BLaER1 (cell line): ENCODE measurements around the gene IRX2.

Experiments
- H3K27ac ChIP-seq: shearing (Covaris generic); formaldehyde crosslinking; 2 replicates; pipeline ENCODE4 v1.8.1; 2022
- H3K27me3 ChIP-seq: shearing (Covaris generic); formaldehyde crosslinking; 2 replicates; pipeline ENCODE4 v1.8.1; 2022
- H3K36me3 ChIP-seq: shearing (Covaris generic); formaldehyde crosslinking; 2 replicates; pipeline ENCODE4 v1.8.1; 2022
- H3K4me1 ChIP-seq: shearing (Covaris generic); formaldehyde crosslinking; 2 replicates; pipeline ENCODE4 v1.8.1; 2022
- H3K4me2 ChIP-seq: shearing (Covaris generic); formaldehyde crosslinking; 2 replicates; pipeline ENCODE4 v1.8.1; 2022
- H3K4me3 ChIP-seq: shearing (Covaris generic); formaldehyde crosslinking; 2 replicates; pipeline ENCODE4 v1.8.1; 2022
- H3K9ac ChIP-seq: shearing (Covaris generic); formaldehyde crosslinking; 2 replicates; pipeline ENCODE4 v1.8.1; 2022
- H3K9me3 ChIP-seq: shearing (Covaris generic); formaldehyde crosslinking; 2 replicates; pipeline ENCODE4 v1.8.1; 2022
- H4K20me1 ChIP-seq: shearing (Covaris generic); formaldehyde crosslinking; 2 replicates; pipeline ENCODE4 v1.8.1; 2022
- Cebpa-rat ChIP-seq: shearing (Covaris generic); IDR thresholded peaks from 2 replicates; pipeline ENCODE4 v1.8.1; 2022

IRX2 gene

DNA sequence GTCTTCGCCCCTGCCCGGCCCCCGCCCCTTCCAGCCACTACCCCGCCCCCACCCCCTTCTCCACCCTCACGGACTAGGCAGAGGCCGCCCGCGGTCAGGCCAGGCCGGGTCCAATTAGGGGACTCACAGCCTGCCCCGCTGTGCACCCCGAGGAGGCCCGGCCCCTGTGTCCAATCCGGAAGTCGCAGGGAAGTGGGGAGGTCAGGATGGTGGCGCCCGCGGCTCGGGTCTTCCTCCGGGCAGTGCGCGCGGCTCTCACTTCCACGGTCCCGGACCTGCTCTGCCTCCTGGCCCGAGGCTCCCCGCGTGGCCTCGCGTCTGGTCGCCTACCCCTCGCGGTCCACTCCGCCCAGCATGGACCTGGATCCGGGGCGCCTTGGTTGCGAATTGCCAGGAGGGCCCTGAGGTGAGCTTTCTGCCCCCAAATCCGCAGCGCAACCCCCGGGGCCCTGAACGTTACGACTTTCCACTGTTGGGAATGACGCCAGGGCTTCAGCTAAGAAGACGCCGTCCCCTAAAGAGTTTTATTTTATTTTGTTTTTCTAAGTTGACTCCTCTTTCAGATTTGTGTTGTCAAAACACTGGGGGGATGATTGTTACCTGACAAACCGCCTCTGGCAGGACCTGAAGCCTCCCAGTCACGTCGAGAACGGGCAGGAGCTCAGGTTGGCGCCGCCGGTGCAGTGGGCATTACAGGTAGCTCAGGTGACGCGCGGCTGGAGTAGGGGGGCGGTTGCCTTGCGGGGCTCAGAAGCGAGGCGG lies 763 bp upstream of the IRX2 start:
- Histone ChIP-seq H3K27me3 (no peaks in the 10 kb centered on the region), H3K27ac (peak overlapping the region; percentile 88), H3K4me2 (peak overlapping the region; percentile 95), H3K9me3 (peaks cover 41% of the 10 kb centered on the region), H3K4me3 (peak overlapping the region; percentile 75), H3K9ac (peak overlapping the region; percentile 85), H3K36me3 (peaks cover 49% of the 10 kb centered on the region), H4K20me1 (peaks cover 41% of the 10 kb centered on the region), H3K4me1 (peaks cover 44% of the 10 kb centered on the region)
- TF ChIP-seq Cebpa-rat = no peak

DNA sequence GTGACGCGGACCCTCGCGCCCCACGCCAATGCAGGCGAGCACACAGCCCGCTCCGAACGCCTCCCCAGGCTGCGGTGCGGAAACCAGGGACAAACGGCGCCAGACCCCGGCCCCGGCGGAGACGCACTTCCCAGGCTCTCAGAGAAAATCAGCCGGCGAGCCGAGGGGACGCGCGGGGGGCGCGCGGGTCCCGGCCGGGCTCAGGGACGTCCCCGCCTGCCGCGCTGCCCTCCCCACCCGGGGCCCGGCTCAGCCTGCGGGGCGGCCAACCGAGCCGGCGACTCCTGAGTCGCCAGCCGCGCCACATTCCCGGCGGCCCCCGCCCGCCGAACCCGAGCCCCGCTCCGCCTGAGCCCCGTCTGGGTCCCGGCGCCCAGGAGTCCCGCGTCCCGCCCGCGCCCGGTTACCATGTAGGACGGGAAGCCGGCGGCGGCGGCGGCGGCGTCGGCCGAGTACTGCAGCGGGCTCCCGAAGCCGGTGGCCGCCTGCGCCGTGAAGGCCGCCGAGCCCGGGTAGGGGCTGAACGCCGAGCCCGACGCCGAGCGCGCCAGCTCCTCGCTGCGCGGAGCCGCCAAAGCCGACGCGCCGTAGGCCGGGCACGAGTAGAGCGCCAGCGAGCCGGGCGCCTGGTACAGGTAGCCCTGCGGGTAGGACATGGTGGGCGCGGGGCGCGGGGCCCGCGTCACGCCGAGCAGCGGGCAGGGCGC lies 566 bp downstream of the IRX2 start:
- no peak for TF ChIP-seq Cebpa-rat
- Histone ChIP-seq H3K27me3 (no peaks in the 10 kb centered on the region), H3K36me3 (peaks cover 49% of the 10 kb centered on the region), H3K9ac (peak overlapping the region; percentile 91), H3K4me3 (peak overlapping the region; percentile 75), H3K27ac (peak overlapping the region; percentile 92), H3K9me3 (peaks cover 31% of the 10 kb centered on the region), H3K4me2 (peak overlapping the region; percentile 83; the same call in 1 of the 2 replicates), H3K4me1 (peaks cover 43% of the 10 kb centered on the region), H4K20me1 (peaks cover 55% of the 10 kb centered on the region)

DNA sequence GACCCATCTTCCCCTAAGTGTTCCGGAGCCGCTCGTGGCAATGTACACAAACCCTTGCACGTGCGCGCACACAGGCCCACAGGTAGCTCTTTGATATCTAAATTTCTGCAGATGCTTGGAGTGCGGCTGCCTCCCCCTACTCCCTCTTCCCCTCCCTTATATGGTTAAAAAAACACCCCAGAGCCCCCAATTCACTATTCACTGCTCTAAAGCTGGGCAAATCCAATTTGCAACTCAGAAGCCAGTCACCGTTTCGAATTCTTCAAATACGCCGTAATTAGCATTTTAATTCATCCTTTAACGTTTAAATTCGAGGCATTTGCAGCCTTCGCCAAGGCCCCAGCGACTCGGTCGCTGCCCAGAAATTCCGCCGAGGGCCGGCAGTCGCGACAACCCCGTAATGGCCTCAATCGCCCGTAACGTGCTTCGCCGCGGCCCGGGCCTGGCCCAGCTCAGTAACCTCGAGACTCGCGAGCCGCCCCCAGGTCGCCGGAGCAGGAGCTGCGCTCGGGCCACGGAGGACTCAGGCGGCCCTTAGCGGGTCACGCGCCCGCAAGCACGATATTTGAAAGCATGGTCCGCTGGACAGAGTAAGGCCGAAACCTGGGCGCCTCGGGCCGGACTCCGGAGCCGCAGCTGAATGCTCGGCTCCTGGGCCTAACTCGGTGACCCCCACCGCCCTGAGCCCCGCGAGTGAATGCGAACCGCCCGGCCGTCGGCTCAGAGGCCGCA lies 1.3 kb downstream of the IRX2 start:
- peak overlapping the region; percentile 92 for H3K27ac ChIP-seq
- H3K9ac ChIP-seq = peak overlapping the region; percentile 91
- H3K36me3 ChIP-seq = peaks cover 56% of the 10 kb centered on the region
- TF ChIP-seq Cebpa-rat = no peak
- H3K27me3 ChIP-seq = no peaks in the 10 kb centered on the region
- peak overlapping the region; percentile 83 for H3K4me2 ChIP-seq
- H3K9me3 ChIP-seq = peaks cover 31% of the 10 kb centered on the region
- peaks cover 62% of the 10 kb centered on the region for H4K20me1 ChIP-seq
- peaks cover 43% of the 10 kb centered on the region for H3K4me1 ChIP-seq
- peak overlapping the region; percentile 75 for H3K4me3 ChIP-seq

DNA sequence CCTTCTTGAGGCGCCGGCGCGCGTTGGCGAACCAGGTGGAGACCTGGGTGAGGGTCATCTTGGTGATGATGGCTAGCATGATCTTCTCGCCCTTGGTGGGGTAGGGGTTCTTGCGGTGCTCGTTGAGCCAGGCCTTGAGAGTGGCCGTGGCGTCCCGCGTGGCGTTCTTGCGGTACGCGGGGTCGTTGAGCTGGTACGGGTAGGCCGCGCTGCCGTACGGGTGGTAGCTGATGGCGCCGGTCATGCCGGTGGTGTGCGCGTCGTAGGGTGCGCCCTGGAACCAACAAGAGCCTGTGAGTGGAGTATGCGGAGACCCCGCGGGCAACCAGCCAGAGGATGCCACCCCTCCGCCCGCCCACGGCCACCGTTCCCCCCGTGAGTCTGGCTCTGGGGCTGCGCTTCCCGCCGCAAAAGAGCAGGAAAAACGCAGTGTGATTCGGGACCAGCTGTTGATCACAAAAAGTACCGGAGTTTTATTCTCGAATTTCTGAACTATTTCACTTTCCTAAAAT lies 1.9 kb downstream of the IRX2 start:
- Histone ChIP-seq H3K27ac (peak overlapping the region; percentile 92), H3K9me3 (peaks cover 31% of the 10 kb centered on the region), H3K36me3 (peaks cover 61% of the 10 kb centered on the region), H3K4me2 (peak overlapping the region; percentile 83), H4K20me1 (peaks cover 68% of the 10 kb centered on the region), H3K4me1 (peaks cover 43% of the 10 kb centered on the region), H3K4me3 (peak overlapping the region; percentile 75), H3K27me3 (no peaks in the 10 kb centered on the region), H3K9ac (peak overlapping the region; percentile 91)
- no peak for TF ChIP-seq Cebpa-rat

DNA sequence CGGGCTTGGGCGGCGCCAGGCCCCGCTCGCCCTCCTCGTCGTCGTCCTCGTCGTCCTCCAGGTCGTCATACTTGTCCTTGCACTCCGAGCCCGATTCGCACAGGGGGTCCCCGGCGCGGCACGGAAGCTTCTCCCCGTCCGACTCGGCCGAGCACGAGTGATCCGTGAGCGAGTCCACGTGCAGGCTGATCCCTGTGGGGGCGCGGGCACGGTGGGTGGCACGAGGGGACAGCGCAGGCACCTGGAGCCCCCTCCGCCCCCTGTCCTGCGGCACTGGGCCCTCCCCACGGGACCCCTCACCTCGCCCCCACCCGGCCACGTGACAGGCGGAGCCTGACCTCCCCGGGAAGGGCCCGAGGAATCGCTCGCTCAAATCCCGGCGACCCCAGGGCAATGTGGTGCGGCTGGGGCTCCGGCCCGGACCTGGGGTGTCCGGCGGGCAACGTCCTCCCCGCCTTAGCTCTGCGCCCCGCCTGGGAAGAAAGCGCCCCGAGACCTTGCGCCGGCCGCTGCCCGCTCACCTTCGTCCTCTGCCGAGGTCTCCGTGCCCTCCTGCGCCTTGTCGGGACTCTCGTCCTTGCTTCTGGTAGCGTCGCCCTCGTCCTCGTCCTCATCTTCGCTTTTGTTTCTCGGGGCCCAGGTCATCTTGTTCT lies 2.5 kb downstream of the IRX2 start:
- Histone ChIP-seq H3K9ac (peak overlapping the region; percentile 91), H3K27ac (peak overlapping the region; percentile 92), H3K4me1 (peaks cover 44% of the 10 kb centered on the region), H3K9me3 (peaks cover 31% of the 10 kb centered on the region), H3K4me2 (peak overlapping the region; percentile 83), H3K36me3 (peaks cover 67% of the 10 kb centered on the region), H3K4me3 (peak overlapping the region; percentile 75), H4K20me1 (peaks cover 74% of the 10 kb centered on the region), H3K27me3 (0 out of 2 replicates have a peak, but pooled peaks cover 5% of the 10 kb centered on the region)
- TF ChIP-seq Cebpa-rat = no peak

DNA sequence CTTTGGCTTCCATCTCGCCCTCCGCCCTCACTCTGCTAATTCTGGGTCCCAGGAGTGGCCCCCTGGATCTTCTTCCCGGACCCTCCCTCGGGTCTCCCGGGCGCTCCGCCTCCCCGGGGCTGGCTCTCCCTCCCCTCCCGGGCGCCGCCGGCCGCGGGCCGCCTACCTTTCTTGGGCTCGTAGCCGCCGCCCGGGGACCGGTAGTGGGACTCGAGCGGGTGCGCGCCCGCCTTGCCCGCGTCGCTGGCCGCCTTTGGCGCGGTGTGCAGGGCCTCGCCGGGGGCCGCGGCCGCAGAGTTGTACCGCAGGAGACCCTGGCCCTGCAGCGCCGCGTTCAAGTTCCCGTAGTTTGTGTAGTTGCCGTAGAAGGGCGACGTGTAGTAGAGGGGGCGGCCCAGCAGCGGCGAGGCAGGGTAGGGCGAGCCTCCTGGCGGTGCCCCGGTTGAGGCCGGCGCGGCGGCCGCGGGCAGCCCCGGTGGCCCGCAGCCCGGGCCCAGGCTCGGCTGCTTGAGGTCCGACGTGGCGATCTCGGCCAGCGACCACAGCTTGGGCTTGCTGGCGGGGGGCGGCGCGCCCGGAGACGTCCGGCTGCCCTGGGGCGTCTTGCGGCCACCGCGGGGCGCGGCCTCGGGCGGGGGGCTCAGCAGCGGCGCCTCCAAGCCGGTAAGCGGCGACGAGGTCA lies 3.2 kb downstream of the IRX2 start:
- Histone ChIP-seq H3K4me1 (peaks cover 49% of the 10 kb centered on the region), H3K27me3 (peaks cover 10% of the 10 kb centered on the region; the same call in 1 of the 2 replicates), H3K4me2 (peak overlapping the region; percentile 83), H3K4me3 (peak overlapping the region; percentile 75), H3K9me3 (peaks cover 31% of the 10 kb centered on the region), H3K27ac (peak overlapping the region; percentile 92), H3K9ac (peak overlapping the region; percentile 91), H4K20me1 (peaks cover 81% of the 10 kb centered on the region), H3K36me3 (peaks cover 73% of the 10 kb centered on the region)
- TF ChIP-seq Cebpa-rat = no peak

DNA sequence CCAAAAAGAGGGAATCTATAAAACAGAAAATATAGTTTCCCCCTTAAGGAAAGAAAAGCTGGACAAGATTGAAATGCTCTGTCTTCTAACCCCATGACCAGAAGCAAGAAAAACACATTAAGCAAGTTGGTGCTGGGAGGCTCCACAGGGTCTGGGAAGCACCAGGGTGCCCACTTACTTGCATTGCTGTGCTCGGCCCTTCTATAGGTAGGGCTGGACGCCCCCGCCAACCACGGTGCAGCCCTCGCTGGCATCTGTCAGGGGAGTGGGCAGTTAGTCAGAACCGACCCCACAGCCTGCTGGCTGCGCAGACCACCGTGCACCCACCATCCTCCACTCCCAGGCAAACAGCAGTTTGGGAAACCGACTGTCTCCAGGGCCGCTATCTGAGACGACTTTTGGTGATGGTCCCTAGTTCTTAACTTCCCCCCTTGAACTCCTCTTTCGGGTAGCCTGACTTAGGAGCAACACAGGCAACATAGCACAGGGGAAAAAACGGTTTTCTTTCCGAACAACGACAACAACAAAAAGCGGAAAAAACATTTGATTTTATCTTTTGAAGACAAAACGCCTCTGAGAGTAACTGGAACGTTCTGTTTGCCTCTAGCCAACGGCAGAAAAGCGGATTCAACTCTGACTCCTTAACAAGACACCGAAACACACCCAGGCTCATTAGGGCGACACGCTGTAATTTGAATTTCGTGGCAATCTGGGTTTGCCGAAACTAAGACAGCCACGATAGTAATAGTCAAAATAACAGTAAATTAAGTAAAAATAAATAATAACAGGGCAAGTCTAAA lies 3.9 kb downstream of the IRX2 start:
- peak overlapping the region; percentile 92 for H3K27ac ChIP-seq
- peak overlapping the region; percentile 75 for H3K4me3 ChIP-seq
- peak overlapping the region; percentile 91 for H3K9ac ChIP-seq
- peaks cover 81% of the 10 kb centered on the region for H3K36me3 ChIP-seq
- peaks cover 31% of the 10 kb centered on the region for H3K9me3 ChIP-seq
- peaks cover 12% of the 10 kb centered on the region; the same call in 1 of the 2 replicates for H3K27me3 ChIP-seq
- peaks cover 55% of the 10 kb centered on the region for H3K4me1 ChIP-seq
- H4K20me1 ChIP-seq = peaks cover 88% of the 10 kb centered on the region
- peak overlapping the region; percentile 83 for H3K4me2 ChIP-seq
- no peak for TF ChIP-seq Cebpa-rat

DNA sequence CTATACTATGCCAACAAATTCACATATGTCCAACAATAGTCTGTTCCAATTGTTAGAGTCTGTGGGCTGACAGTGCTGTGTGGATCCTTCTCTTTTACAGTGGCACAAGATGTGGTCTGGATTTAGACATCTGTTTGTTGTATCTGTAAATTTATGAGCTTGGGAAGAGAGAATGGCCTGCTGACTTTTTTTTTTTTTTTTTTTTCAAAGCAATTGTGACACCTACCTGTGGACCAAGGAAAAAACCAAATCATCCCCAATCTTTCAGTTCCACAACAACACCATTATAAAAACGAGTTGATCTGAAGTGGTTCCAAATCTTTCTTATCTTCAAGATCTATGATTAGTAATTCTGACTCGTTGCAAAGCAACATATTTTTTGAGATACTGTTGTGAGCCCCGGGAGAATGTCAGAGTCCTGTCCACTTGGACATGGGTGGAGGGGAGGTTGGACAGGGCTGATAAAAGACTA lies 4.9 kb downstream of the IRX2 start:
- Histone ChIP-seq H3K9me3 (peaks cover 31% of the 10 kb centered on the region), H3K27ac (peak overlapping the region; percentile 30; the same call in 1 of the 2 replicates), H3K4me3 (peak overlapping the region; percentile 75), H3K4me2 (peak overlapping the region; percentile 83), H4K20me1 (peaks cover 98% of the 10 kb centered on the region), H3K4me1 (peaks cover 55% of the 10 kb centered on the region), H3K36me3 (peaks cover 87% of the 10 kb centered on the region), H3K9ac (peak overlapping the region; percentile 91; the same call in 1 of the 2 replicates), H3K27me3 (peaks cover 12% of the 10 kb centered on the region; the same call in 1 of the 2 replicates)
- TF ChIP-seq Cebpa-rat = no peak
